Ishikawa (cell line): Measurements from ENCODE around the gene IGF1R.

Experiments
- CREB1 ChIP-seq: IDR thresholded peaks from 2 replicates; pipeline ENCODE4 v1.6.1; 2012; ENCODE audit warnings: low read depth
- EGR1 ChIP-seq: IDR thresholded peaks from 2 replicates; pipeline ENCODE4 v1.6.1; 2012
- EP300 ChIP-seq: IDR thresholded peaks from 2 replicates; pipeline ENCODE4 v1.6.1; 2012; ENCODE audit warnings: borderline replicate concordance
- MAX ChIP-seq: IDR thresholded peaks from 2 replicates; pipeline ENCODE4 v1.6.1; 2012
- NFIC ChIP-seq: IDR thresholded peaks from 2 replicates; pipeline ENCODE4 v1.6.1; 2012
- RAD21 ChIP-seq: IDR thresholded peaks from 2 replicates; pipeline ENCODE4 v1.6.1; 2012; ENCODE audit warnings: low read depth
- REST ChIP-seq: IDR thresholded peaks from 2 replicates; pipeline ENCODE4 v1.6.1; 2012; ENCODE audit warnings: low read depth, mild to moderate bottlenecking
- TAF1 ChIP-seq: IDR thresholded peaks from 2 replicates; pipeline ENCODE4 v1.6.1; 2012; ENCODE audit warnings: low read depth, mild to moderate bottlenecking
- TEAD4 ChIP-seq: IDR thresholded peaks from 2 replicates; pipeline ENCODE4 v1.6.1; 2012
- USF1 ChIP-seq: IDR thresholded peaks from 2 replicates; pipeline ENCODE4 v1.6.1; 2012
- YY1 ChIP-seq: IDR thresholded peaks from 2 replicates; pipeline ENCODE4 v1.6.1; 2012; ENCODE audit warnings: low read depth

The IGF1R gene

GRCh38 chr15:98718426-98719136 is 70.2 kb downstream of the IGF1R start:
- TF ChIP-seq TAF1: no peak
- no peak for TF ChIP-seq REST
- TF ChIP-seq RAD21: no peak
- no peak for TF ChIP-seq CREB1
- no peak for TF ChIP-seq YY1

- no peak for TF ChIP-seq NFIC
These were observed 70.9 kb downstream of the IGF1R start for GRCh38 chr15:98719137-98719740.

- TF ChIP-seq REST (no peak), NFIC (no peak), EGR1 (no peak), MAX (no peak)
These were observed 71.7 kb downstream of the IGF1R start for GRCh38 chr15:98720031-98720430.

GRCh38 chr15:98720577-98721565 is 72.5 kb downstream of the IGF1R start:
- no peak for TF ChIP-seq NFIC

GRCh38 chr15:98722209-98722608 is 73.9 kb downstream of the IGF1R start:
- TF ChIP-seq USF1 (no peak), TAF1 (no peak)

- no peak for TF ChIP-seq TEAD4
- no peak for TF ChIP-seq NFIC
- TF ChIP-seq RAD21: no peak
- no peak for TF ChIP-seq REST
- TF ChIP-seq EP300: no peak
- no peak for TF ChIP-seq CREB1
These were observed 74.3 kb downstream of the IGF1R start for GRCh38 chr15:98722645-98723044.
